ENCODE results near the gene AUTS2. TPM values are rescaled to one million over a fixed set of nuclear protein-coding genes. Genes with fewer than 3 reads are reported as not detected.

The AUTS2 gene
- polyA plus RNA-seq, 1 donor from 2014 or later: 8.9 TPM

GRCh38 chr7:70595370-70595754 lies 997.1 kb downstream of the AUTS2 start:
- Mint-ChIP-seq H3K36me3 (no peaks in the 10 kb centered on the region), H3K27ac (no peak overlapping the region), H3K27me3 (peaks cover 12% of the 10 kb centered on the region), H3K4me3 (peak overlapping the region in 3 of 4 donors; percentile 41 to 58 (median 47)), H3K9me3 (peaks cover 0 to 3% (median 3%) of the 10 kb centered on the region in 3 donors), H3K4me1 (peaks cover 6 to 10% (median 9%) of the 10 kb centered on the region in 3 donors)

DNA sequence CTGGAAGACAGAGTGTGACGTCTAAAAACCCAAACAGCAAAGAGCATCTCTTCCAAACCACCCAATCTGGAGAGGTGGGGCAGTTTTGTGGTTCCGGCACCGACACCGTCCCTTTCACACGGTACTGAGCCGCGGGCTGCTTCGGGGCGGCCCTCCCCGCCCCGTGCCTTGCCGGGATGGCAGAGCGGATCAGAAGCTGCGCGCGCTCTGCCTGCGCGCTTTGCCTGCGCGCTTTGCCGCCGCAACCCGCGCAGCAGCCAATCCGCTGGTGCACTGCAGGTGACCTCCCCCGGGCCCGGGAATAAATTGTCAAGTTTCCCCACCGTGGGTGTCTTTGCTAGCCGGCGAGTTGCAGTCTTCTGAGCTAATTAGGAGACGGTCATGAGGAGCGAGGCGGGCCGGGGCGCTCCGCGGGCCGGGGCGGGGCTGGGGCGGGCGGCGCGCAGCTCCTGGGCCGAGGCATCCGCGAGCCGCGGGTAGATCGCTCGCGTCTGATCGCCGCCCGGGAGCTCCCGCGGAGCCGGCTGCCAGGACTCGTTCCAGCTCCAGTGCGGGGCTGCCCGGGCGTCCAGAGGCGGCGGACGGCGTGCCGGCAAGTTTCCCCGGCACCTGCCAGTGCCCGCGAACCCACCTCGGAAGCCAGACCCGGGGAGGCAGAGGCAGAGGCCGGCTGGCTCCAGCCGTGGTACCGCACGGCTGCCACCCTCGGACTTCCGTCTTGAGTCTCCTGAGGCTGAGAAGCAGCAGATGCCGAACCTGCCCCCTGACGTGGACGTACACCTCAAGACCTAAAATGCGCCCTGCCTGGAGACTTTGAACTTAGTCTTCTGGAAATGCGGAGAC lies 997.7 kb downstream of the AUTS2 start:
- Mint-ChIP-seq H3K36me3 (no peaks in the 10 kb centered on the region), H3K4me1 (peaks cover 6 to 10% (median 9%) of the 10 kb centered on the region in 3 donors), H3K27me3 (peaks cover 12% of the 10 kb centered on the region), H3K27ac (no peak overlapping the region), H3K9me3 (peaks cover 0 to 3% (median 3%) of the 10 kb centered on the region in 3 donors), H3K4me3 (peak overlapping the region in 2 of 4 donors; percentile 41 to 65)

DNA sequence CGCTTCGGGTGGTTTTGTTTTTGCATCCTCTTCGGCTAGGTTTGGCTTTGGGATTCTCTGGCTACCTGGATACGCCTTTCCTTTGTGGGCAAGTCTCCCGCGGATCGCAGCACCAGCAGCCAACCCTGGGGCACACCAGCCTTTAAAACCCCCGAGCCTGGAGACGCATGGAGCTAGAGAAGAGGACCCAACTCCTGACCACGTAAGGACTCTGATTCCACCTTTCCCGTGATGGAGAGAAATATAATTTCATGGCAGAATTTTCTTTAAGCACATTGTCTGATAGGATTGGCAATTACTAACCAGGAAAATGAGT lies 998.3 kb downstream of the AUTS2 start:
- Mint-ChIP-seq H3K4me3 (peak overlapping the region in 1 of 4 donors; percentile 65), H3K27ac (no peak overlapping the region), H3K36me3 (no peaks in the 10 kb centered on the region), H3K27me3 (peaks cover 12% of the 10 kb centered on the region), H3K4me1 (peaks cover 6 to 10% (median 9%) of the 10 kb centered on the region in 3 donors), H3K9me3 (peaks cover 2 to 3% (median 3%) of the 10 kb centered on the region in 3 donors)

DNA sequence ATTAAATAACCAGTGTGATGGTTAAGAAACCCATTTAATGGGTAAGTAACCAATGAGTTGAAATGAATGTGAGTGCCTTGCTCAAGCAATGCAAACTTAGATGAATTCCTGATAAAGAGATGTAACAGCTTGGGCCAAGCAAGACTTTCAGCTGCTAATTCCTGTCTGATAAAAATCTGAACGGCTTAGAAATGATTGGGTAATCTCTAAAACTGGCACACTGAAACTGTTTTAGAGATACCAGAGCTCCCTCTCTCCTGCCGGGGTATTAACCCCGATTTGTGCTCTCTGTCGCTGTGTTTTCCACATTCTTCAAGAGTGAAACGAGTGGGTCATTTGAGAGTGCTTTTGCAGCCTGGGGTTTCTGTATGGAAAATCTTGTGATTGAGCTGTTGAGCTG lies 998.8 kb downstream of the AUTS2 start:
- H3K4me1 Mint-ChIP-seq: peaks cover 6 to 10% (median 9%) of the 10 kb centered on the region in 3 donors
- H3K27ac Mint-ChIP-seq: no peak overlapping the region
- no peak overlapping the region for H3K4me3 Mint-ChIP-seq
- H3K36me3 Mint-ChIP-seq: no peaks in the 10 kb centered on the region
- peaks cover 2 to 3% (median 3%) of the 10 kb centered on the region in 3 donors for H3K9me3 Mint-ChIP-seq
- peaks cover 12% of the 10 kb centered on the region for H3K27me3 Mint-ChIP-seq

GRCh38 chr7:70598976-70599375 lies 1000.7 kb downstream of the AUTS2 start:
- peaks cover 6 to 10% (median 9%) of the 10 kb centered on the region in 3 donors for H3K4me1 Mint-ChIP-seq
- H3K36me3 Mint-ChIP-seq: no peaks in the 10 kb centered on the region

DNA sequence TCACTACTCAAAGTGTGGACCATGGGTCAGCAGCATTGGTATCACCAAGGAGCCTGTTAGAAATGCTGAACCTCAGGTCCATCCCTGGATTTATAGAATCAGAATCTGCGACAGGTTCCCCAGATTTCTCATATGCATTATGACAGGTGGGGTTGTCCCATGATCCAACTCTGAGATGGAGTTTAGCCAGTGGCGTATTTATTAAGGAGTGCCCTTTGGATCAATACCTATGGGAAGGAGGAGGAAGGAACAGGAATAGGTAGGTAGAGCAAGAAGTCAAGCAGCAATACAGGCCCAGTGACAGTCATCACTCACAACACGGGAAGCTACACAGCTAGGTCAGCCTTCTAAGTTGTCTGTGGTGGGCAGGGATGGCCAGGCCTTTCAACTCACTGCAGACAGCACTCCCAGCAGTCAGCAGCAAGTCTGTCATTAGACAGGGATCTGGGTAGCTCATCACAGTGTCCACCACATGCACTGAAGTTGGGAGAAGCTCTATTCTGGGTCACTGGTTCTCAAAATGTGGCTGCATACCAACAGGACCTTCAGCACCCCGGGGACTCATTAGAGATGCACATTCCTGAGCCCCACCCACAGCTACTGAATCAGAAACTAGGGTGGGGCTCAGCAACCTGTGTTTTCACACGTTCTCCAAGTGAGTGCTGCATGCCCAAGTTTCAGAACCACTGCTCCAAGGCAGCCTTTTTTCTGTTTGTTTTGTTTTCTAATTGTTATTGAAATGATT lies 1001.3 kb downstream of the AUTS2 start:
- Mint-ChIP-seq H3K27ac (no peak overlapping the region), H3K4me3 (no peak overlapping the region), H3K9me3 (peaks cover 2 to 3% (median 3%) of the 10 kb centered on the region in 3 donors), H3K4me1 (peaks cover 3 to 8% (median 6%) of the 10 kb centered on the region in 3 donors), H3K27me3 (peaks cover 11% of the 10 kb centered on the region), H3K36me3 (no peaks in the 10 kb centered on the region)

More at GRCh38 chr7:70598976-70599375, 1000.7 kb downstream of the AUTS2 start:
- no peak overlapping the region for H3K27ac Mint-ChIP-seq
- peaks cover 2 to 3% (median 3%) of the 10 kb centered on the region in 3 donors for H3K9me3 Mint-ChIP-seq
- H3K27me3 Mint-ChIP-seq: peaks cover 12% of the 10 kb centered on the region
- no peak overlapping the region for H3K4me3 Mint-ChIP-seq

DNA sequence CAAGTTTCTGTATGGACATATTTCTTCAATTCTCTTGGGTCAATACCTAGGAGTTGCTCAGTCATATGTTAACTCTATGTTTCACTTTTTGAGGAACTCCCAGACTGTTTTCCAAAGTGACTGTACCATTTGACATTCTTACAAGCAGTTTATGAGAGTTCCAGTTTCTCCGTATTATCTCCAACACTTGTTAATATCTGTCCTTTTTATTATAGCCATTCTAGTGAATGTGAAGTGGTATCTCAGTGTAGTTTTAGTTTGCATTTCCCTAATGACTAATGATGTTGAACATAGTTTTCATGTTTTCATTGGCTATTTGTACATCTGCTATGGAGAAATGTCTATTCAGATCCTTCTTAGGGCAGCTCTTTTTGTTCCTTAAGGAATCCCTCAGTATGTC lies 1002.7 kb downstream of the AUTS2 start:
- H3K4me1 Mint-ChIP-seq: peaks cover 0 to 1% (median 0%) of the 10 kb centered on the region in 3 donors
- no peak overlapping the region for H3K27ac Mint-ChIP-seq
- H3K4me3 Mint-ChIP-seq: no peak overlapping the region
- peaks cover 8% of the 10 kb centered on the region for H3K27me3 Mint-ChIP-seq
- peaks cover 2 to 6% (median 3%) of the 10 kb centered on the region in 3 donors for H3K9me3 Mint-ChIP-seq
- peaks cover 3% of the 10 kb centered on the region for H3K36me3 Mint-ChIP-seq

DNA sequence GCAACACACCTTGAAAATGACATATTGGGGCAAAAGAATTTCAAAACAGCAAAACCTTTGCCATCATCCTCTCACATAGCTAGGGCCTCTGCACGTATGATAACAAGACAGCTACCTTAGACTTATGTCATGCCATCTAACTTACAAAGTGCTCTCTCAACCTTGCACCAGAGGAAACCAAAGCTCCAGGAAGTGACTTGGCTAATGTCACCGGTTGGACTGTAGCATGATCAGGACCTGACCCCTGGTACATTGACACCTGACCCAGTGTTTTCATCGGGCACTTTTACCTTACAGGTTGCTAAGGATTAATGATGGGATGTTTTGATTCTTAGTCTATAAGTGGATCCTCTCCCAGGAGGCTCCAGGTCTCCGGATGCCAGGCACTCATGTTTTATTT lies 1003.8 kb downstream of the AUTS2 start:
- Mint-ChIP-seq H3K27ac (no peak overlapping the region), H3K27me3 (peaks cover 1% of the 10 kb centered on the region), H3K4me1 (no peaks in the 10 kb centered on the region), H3K9me3 (peaks cover 2 to 6% (median 3%) of the 10 kb centered on the region in 3 donors), H3K4me3 (no peak overlapping the region), H3K36me3 (peaks cover 3% of the 10 kb centered on the region)

GRCh38 chr7:70607281-70607680 lies 1009.0 kb downstream of the AUTS2 start:
- Mint-ChIP-seq H3K27ac (peak overlapping the region in 1 of 3 donors; percentile 25), H3K36me3 (peaks cover 3% of the 10 kb centered on the region), H3K9me3 (peaks cover 0 to 3% (median 0%) of the 10 kb centered on the region in 3 donors), H3K27me3 (no peaks in the 10 kb centered on the region), H3K4me1 (no peaks in the 10 kb centered on the region), H3K4me3 (no peak overlapping the region)

DNA sequence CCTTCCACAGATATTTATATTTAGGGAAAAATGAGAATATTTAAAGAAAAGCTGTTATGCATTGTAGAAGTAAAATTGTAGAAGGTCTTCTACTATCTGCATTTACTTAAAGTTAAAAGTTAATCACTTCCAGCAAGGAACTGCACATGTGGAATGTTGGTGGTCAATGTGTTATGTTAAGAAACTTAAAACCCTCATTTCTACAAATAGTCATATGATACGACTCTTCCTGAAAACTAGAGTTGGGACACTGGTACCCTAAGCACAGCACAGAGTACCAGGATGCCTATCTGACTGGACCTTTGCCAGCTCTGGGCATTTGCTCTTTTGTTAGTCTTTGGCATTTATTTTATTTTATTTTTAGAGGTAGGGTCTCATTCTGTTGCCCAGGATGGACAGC lies 1009.5 kb downstream of the AUTS2 start:
- H3K4me3 Mint-ChIP-seq: no peak overlapping the region
- peaks cover 0 to under 1% (median 0%) of the 10 kb centered on the region in 3 donors for H3K4me1 Mint-ChIP-seq
- H3K27me3 Mint-ChIP-seq: no peaks in the 10 kb centered on the region
- H3K27ac Mint-ChIP-seq: no peak overlapping the region
- peaks cover 0 to 3% (median 0%) of the 10 kb centered on the region in 3 donors for H3K9me3 Mint-ChIP-seq
- H3K36me3 Mint-ChIP-seq: peaks cover 3% of the 10 kb centered on the region

- H3K36me3 Mint-ChIP-seq: peaks cover 3% of the 10 kb centered on the region
- H3K4me3 Mint-ChIP-seq: no peak overlapping the region
- peaks cover 0 to 5% (median under 1%) of the 10 kb centered on the region in 3 donors for H3K4me1 Mint-ChIP-seq
- H3K27me3 Mint-ChIP-seq: no peaks in the 10 kb centered on the region
- H3K9me3 Mint-ChIP-seq: peaks cover 0 to 3% (median 0%) of the 10 kb centered on the region in 3 donors
- H3K27ac Mint-ChIP-seq: no peak overlapping the region
Observed at GRCh38 chr7:70608229-70608628, 1010.0 kb downstream of the AUTS2 start.

GRCh38 chr7:70612811-70613210 lies 1014.5 kb downstream of the AUTS2 start:
- no peak overlapping the region for H3K27ac Mint-ChIP-seq
- no peaks in the 10 kb centered on the region for H3K27me3 Mint-ChIP-seq
- no peak overlapping the region for H3K4me3 Mint-ChIP-seq
- H3K9me3 Mint-ChIP-seq: no peaks in the 10 kb centered on the region
- H3K36me3 Mint-ChIP-seq: no peaks in the 10 kb centered on the region
- peaks cover 2 to 8% (median 2%) of the 10 kb centered on the region in 3 donors for H3K4me1 Mint-ChIP-seq

GRCh38 chr7:70614237-70615045 lies 1016.2 kb downstream of the AUTS2 start:
- Mint-ChIP-seq H3K4me1 (peaks cover 2 to 8% (median 2%) of the 10 kb centered on the region in 3 donors), H3K9me3 (no peaks in the 10 kb centered on the region), H3K36me3 (no peaks in the 10 kb centered on the region), H3K4me3 (no peak overlapping the region), H3K27me3 (no peaks in the 10 kb centered on the region), H3K27ac (peak overlapping the region in 2 of 3 donors; percentile 6 to 25)

GRCh38 chr7:70615066-70615606 lies 1016.9 kb downstream of the AUTS2 start:
- no peaks in the 10 kb centered on the region for H3K36me3 Mint-ChIP-seq
- peaks cover 2 to 8% (median 2%) of the 10 kb centered on the region in 3 donors for H3K4me1 Mint-ChIP-seq
- H3K27ac Mint-ChIP-seq: no peak overlapping the region
- no peaks in the 10 kb centered on the region for H3K27me3 Mint-ChIP-seq
- no peak overlapping the region for H3K4me3 Mint-ChIP-seq
- H3K9me3 Mint-ChIP-seq: no peaks in the 10 kb centered on the region

Measured in IgD-negative memory B cell (primary cell).